GM19099 (cell line): ENCODE measurements around the gene ZBTB20.

ENCODE experiments used
- POLR2A ChIP-seq: IDR thresholded peaks from 3 replicates; pipeline ENCODE4 v1.6.1; 2011; ENCODE audit warnings: low read depth; ENCODE audit not compliant: insufficient read length; ENCODE audit errors: extremely low read depth

Gene ZBTB20

DNA sequence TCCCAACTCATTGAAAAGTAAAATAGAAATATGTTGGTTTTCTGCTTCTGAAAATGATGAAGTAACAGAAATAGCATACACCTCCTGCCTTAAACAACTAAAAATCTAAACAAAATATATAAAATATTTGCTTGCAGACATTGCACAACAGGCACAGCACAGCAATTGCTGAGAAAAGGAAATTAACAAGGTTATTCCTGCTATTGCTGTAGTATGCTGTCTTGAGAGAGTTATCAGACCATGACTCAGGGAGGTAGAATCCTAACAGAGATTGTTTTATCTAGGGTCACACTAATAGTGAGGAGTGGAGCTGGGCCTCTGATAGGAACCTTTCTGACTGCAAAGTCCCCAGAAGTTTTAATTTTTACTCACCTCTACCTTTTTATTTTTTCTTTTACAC, 72.6 kb downstream of the ZBTB20 start:
- no peak for TF ChIP-seq POLR2A

GRCh38 chr3:115072265-115073021, 74.6 kb downstream of the ZBTB20 start:
- TF ChIP-seq POLR2A = no peak

DNA sequence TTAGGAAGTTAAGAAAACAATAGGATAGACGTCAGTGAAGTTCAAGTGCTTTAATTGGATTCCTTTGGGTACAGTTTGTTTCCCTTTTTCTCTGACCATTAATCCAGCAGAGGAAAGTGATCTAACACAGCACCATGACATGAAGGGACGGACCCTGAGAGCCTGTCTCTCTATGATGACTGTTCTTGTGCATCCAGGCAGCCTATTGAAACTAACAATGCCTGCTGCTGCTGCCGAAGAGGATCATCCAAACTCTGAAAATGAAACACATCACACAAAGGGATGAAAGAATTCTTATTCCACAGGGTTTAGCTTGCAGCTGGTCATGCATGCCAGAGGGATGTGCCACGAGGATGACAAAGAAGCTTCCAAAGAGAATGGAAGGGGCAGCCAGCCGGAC, 75.5 kb downstream of the ZBTB20 start:
- TF ChIP-seq POLR2A = no peak

DNA sequence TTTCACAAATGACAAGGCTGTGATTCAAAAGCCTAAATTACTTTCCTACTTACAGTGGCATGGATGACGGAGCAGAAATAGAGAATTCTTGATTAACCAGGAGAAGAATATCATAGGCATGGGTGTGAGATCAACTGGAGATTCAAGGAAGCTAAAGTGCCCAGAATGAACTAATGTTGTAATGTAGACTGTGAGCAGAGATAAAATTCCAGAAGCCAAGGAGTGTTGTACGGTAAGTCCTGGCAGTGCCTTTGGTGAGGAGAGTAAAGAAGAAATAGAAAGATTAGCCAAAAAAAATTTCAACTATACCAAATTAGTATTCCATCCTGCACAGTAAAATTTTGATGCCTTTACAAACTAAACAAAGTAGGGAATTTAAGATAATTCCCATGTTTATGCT, 75.9 kb downstream of the ZBTB20 start:
- no peak for TF ChIP-seq POLR2A

GRCh38 chr3:115068799-115069198, 78.3 kb downstream of the ZBTB20 start:
- TF ChIP-seq POLR2A = no peak

DNA sequence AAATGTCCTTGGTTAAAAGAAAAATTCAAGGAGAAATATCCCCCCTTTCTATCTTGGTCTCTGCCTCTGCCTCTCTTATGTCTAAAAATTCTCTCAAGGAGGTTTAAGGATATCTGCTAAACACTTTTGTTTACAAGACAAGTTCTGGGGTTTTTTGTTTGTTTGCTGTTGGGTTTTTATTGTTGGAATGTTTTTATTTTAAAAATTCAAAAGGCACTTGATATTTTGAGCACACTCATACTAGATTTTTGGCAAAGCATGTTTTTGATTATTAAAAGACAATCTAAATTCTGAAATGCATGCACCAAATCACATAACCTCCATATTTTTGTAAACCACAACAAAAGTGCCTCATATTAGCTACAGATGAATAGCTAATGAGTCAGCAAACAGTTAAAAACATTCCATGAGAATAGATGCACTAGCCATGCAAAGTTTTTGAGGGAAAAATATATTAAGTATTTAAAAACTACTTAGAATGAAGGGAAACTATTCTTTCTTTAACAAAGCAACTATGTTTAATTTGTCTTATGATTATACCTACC, 84.6 kb downstream of the ZBTB20 start:
- no peak for TF ChIP-seq POLR2A

- TF ChIP-seq POLR2A = no peak
These were observed 85.1 kb downstream of the ZBTB20 start for GRCh38 chr3:115062009-115062408.

GRCh38 chr3:115052906-115053305, 94.2 kb downstream of the ZBTB20 start:
- no peak for TF ChIP-seq POLR2A

DNA sequence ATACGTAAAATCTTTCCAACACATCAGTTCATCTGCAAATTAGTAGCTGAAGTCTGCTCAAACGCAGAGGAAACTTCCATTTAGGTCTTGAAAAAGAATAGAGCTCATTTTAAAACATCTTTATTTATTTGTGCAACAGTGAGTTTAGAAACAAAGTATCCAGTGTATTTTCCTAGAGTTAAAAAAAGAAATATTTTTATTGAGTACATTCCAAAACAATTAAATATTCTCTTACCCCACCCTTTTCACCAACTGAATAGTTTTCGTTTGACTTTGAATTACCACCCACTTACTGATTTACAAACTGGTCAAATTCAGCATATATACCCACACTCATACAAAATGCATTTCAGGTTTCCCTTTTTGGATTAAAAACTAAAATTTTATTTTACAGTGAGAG, 104.7 kb downstream of the ZBTB20 start:
- TF ChIP-seq POLR2A = no peak

DNA sequence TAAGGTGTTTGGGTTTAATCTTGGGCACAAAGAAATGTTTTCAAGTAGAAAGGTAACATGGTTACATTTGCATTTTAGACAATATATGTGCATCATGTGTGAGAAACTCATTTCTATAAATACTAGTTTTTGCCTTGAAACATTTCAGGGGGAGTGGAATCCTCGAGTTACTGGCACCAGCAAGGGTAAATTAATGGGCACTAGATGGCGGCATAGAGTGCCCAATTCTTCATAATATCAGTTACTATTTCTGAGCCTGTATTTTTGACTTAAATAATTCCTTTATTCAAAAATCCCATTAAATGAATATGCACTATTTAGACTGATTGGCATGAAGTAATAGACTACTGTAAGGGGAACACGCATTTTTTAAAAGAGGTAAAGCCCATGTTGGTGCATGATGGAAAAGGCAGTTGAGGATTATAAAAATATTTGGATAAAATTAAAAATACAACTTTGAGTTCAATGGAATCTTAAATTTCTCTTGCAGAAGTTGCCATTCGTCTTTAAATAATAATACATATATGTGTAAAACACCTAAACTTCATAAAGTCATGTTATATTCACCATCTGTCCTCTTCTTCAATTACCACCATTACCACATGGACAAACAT, 106.3 kb downstream of the ZBTB20 start:
- no peak for TF ChIP-seq POLR2A

DNA sequence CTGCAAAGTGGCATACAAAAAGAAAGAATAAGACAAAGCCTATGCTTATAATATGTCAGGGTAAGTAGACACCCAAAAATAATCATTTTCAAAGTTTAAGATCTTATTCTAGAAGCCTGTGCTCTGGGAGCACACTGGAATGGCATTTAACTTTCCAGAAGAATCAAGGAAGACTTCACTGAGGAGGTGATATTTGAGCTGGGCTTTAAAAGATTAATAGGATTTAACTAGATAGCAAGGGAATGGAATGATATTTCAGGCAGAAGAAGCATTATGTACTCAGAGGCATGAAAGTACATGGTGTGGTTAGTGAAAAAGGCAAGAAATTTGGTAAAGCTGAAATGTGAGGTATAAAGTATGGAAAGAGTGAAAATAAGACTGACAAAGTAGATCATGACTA, 106.8 kb downstream of the ZBTB20 start:
- no peak for TF ChIP-seq POLR2A

- TF ChIP-seq POLR2A = no peak
These were observed 108.3 kb downstream of the ZBTB20 start for GRCh38 chr3:115038817-115039216.

GRCh38 chr3:115022835-115023398, 124.2 kb downstream of the ZBTB20 start:
- no peak for TF ChIP-seq POLR2A

- no peak for TF ChIP-seq POLR2A
These were observed 124.9 kb downstream of the ZBTB20 start for GRCh38 chr3:115022199-115022598.

- TF ChIP-seq POLR2A = no peak
These were observed 126.0 kb downstream of the ZBTB20 start for GRCh38 chr3:115021061-115021460.

DNA sequence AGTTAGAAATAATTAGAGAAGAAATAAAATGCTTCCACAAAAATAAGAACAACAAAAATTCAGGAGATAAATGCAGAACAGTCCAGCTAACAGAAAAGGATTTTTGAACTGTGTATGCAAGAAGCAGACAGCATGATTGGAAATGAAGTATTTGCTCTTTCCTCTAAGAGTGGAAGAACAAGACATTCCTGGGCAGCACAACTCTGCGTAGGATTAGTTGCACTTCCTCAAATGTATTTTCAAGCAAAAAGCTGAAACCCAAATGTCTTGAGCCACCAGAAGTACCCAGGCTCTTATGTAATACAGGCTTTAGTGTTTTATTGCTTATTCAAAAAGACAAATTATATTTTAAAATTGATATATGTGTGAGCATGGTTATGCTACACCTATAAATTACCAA, 127.2 kb downstream of the ZBTB20 start:
- TF ChIP-seq POLR2A = no peak
